ENCODE results near the gene MAX.

- TF ChIP-seq CTCF (IDR thresholded peaks at IDR 0.05), result no peak
- TF ChIP-seq POLR2A (IDR thresholded peaks at IDR 0.05), result no peak
Observed at GRCh38 chr14:65151609-65151956, 49.3 kb upstream of the MAX start.
